ENCODE results near the gene WDPCP. TPM values are rescaled to one million over a fixed set of nuclear protein-coding genes. Genes with fewer than 3 reads are reported as not detected.
"Not testable (repeated sequence)": the region's sequence is repeated elsewhere in the genome, so short reads cannot be mapped to it uniquely, and the experiment has no call there.

Gene WDPCP
- total RNA-seq, 2 experiments from 2014 or later, result 14.8 to 29.3 TPM

GRCh38 chr2:63562751-63563150 is 25.5 kb downstream of the WDPCP start:
- BruUV-seq (replicated peaks), result no TSS peak
- Histone ChIP-seq H3K4me3 (ENCODE audit: low read depth, low read length, poor library complexity, severe bottlenecking) (no peak overlapping the region), H3K36me3 (ENCODE audit: insufficient read depth, low read length) (no peaks in the 10 kb centered on the region), H4K20me1 (ENCODE audit: insufficient read depth, low read length) (no peaks in the 10 kb centered on the region), H3K9me3 (ENCODE audit: low read length) (peaks cover 12% of the 10 kb centered on the region; the same call in 1 of the 2 replicates), H2AFZ (ENCODE audit: low read length) (no peak overlapping the region), H3K4me1 (ENCODE audit: insufficient read depth, low read length, poor library complexity, severe bottlenecking) (no peaks in the 10 kb centered on the region), H3K79me2 (ENCODE audit: insufficient read depth, low read depth, low read length) (no peaks in the 10 kb centered on the region), H3K4me2 (ENCODE audit: low read length) (no peak overlapping the region), H3K27ac (ENCODE audit: low read depth, low read length, poor library complexity, severe bottlenecking) (no peak overlapping the region), H3K9me2 (ENCODE audit: insufficient read depth, low read length) (no peaks in the 10 kb centered on the region)
- TF ChIP-seq CTCF (conservative IDR thresholded peaks at IDR 0.05; ENCODE audit: low read length), result no peak
- no peak for TF ChIP-seq EZH2phosphoT487 (IDR thresholded peaks at IDR 0.05; ENCODE audit: borderline replicate concordance, low read depth, low read length)
- ChIA-PET CTCF (ENCODE audit: unreplicated experiment) (no interaction called here), POLR2A (no interaction called here)
- no peak for DNase-seq (ENCODE audit: low spot score)
- intact Hi-C loops (cut with micrococcal nuclease; ENCODE audit: unreplicated experiment), result no loop called here

- H3K9me3 ChIP-seq (ENCODE audit: low read length); H3K79me2 ChIP-seq (ENCODE audit: insufficient read depth, low read depth, low read length); H3K9me2 ChIP-seq (ENCODE audit: insufficient read depth, low read length); H3K4me1 ChIP-seq (ENCODE audit: insufficient read depth, low read length, poor library complexity, severe bottlenecking); POLR2A ChIA-PET; BruUV-seq (replicated peaks); H2AFZ ChIP-seq (ENCODE audit: low read length); CTCF ChIA-PET (ENCODE audit: unreplicated experiment); H4K20me1 ChIP-seq (ENCODE audit: insufficient read depth, low read length); H3K4me3 ChIP-seq (ENCODE audit: low read depth, low read length, poor library complexity, severe bottlenecking); intact Hi-C loops (cut with micrococcal nuclease; ENCODE audit: unreplicated experiment); H3K27ac ChIP-seq (ENCODE audit: low read depth, low read length, poor library complexity, severe bottlenecking); H3K36me3 ChIP-seq (ENCODE audit: insufficient read depth, low read length); H3K4me2 ChIP-seq (ENCODE audit: low read length); DNase-seq (ENCODE audit: low spot score): not testable (repeated sequence)
These were observed 29.4 kb downstream of the WDPCP start for GRCh38 chr2:63558922-63559321.

GRCh38 chr2:63557819-63558218 is 30.5 kb downstream of the WDPCP start:
- H2AFZ ChIP-seq (ENCODE audit: low read length); H3K9me3 ChIP-seq (ENCODE audit: low read length); H3K79me2 ChIP-seq (ENCODE audit: insufficient read depth, low read depth, low read length); H3K36me3 ChIP-seq (ENCODE audit: insufficient read depth, low read length); H3K9me2 ChIP-seq (ENCODE audit: insufficient read depth, low read length); H3K4me3 ChIP-seq (ENCODE audit: low read depth, low read length, poor library complexity, severe bottlenecking); BruUV-seq (replicated peaks); CTCF ChIA-PET (ENCODE audit: unreplicated experiment); H4K20me1 ChIP-seq (ENCODE audit: insufficient read depth, low read length); intact Hi-C loops (cut with micrococcal nuclease; ENCODE audit: unreplicated experiment); H3K27ac ChIP-seq (ENCODE audit: low read depth, low read length, poor library complexity, severe bottlenecking); H3K4me2 ChIP-seq (ENCODE audit: low read length); H3K4me1 ChIP-seq (ENCODE audit: insufficient read depth, low read length, poor library complexity, severe bottlenecking); DNase-seq (ENCODE audit: low spot score): not testable (repeated sequence)
- POLR2A ChIA-PET, result interaction anchor here (0.6 to 1.5 kb wide), 6 partner anchors 15 to 945 kb away, joined by 3 to 4 read pairs (median 3); no protein-coding TSS in a partner anchor

- no peak overlapping the region for H3K4me3 ChIP-seq (ENCODE audit: low read depth, low read length, poor library complexity, severe bottlenecking)
- DNase-seq (ENCODE audit: low spot score), result no peak
- intact Hi-C loops (cut with micrococcal nuclease; ENCODE audit: unreplicated experiment), result no loop called here
- no peaks in the 10 kb centered on the region for H3K36me3 ChIP-seq (ENCODE audit: insufficient read depth, low read length)
- no peak overlapping the region for H3K4me2 ChIP-seq (ENCODE audit: low read length)
- no peaks in the 10 kb centered on the region for H3K4me1 ChIP-seq (ENCODE audit: insufficient read depth, low read length, poor library complexity, severe bottlenecking)
- CTCF ChIA-PET (ENCODE audit: unreplicated experiment), result no interaction called here
- H3K79me2 ChIP-seq (ENCODE audit: insufficient read depth, low read depth, low read length), result no peaks in the 10 kb centered on the region
- no peak for TF ChIP-seq EZH2phosphoT487 (IDR thresholded peaks at IDR 0.05; ENCODE audit: borderline replicate concordance, low read depth, low read length)
- TF ChIP-seq CTCF (conservative IDR thresholded peaks at IDR 0.05; ENCODE audit: low read length), result no peak
- POLR2A ChIA-PET, result no interaction called here
- no peak overlapping the region for H2AFZ ChIP-seq (ENCODE audit: low read length)
- no peaks in the 10 kb centered on the region for H4K20me1 ChIP-seq (ENCODE audit: insufficient read depth, low read length)
- H3K9me3 ChIP-seq (ENCODE audit: low read length), result no peaks in the 10 kb centered on the region; the same call in 1 of the 2 replicates
- H3K27ac ChIP-seq (ENCODE audit: low read depth, low read length, poor library complexity, severe bottlenecking), result no peak overlapping the region
- H3K9me2 ChIP-seq (ENCODE audit: insufficient read depth, low read length), result no peaks in the 10 kb centered on the region
- BruUV-seq (replicated peaks), result no TSS peak
These were observed 32.3 kb downstream of the WDPCP start for GRCh38 chr2:63555931-63556330.

Measured in OCI-LY7 (cell line).